ENCODE measurements around the gene STRAP. TPM values are rescaled to one million over a fixed set of nuclear protein-coding genes. Genes with fewer than 3 reads are reported as not detected.
A peak's percentile ranks its signal among the peaks of the same experiment; 100 is the strongest.

The STRAP gene
- total and polyA plus RNA-seq, 2 of the 4 experiments (the other 2 are of a cell fraction) = 82.1 to 98.1 TPM

- intact Hi-C loops (cut with micrococcal nuclease) = no loop called here
- no peak overlapping the region for H2BK120ac ChIP-seq (ENCODE audit: low read depth, low read length)
- no peak overlapping the region for H3K9ac ChIP-seq (ENCODE audit: low read depth, low read length)
- no peaks in the 10 kb centered on the region for H3K9me3 ChIP-seq (ENCODE audit: control insufficient read depth, insufficient read depth, low read length)
- POLR2A ChIA-PET (ENCODE audit: unreplicated experiment) = no interaction called here
- H3K27ac ChIP-seq (ENCODE audit: insufficient read depth, low read length) = no peak overlapping the region
- 15% methylated on average over 4 of the region's 9 CpGs; no CpG with 5 or more reads in 1 of the 2 experiments for WGBS, 2 experiments (ENCODE audit: extremely low coverage in 2 of 2, insufficient read length in 1 of 2)
- H2BK20ac ChIP-seq (ENCODE audit: low read depth, low read length) = no peak overlapping the region
- no peak overlapping the region for H2AK5ac ChIP-seq (ENCODE audit: low read depth, low read length)
- H3K4me2 ChIP-seq (ENCODE audit: low read depth, low read length) = no peak overlapping the region
- no peaks in the 10 kb centered on the region for H4K20me1 ChIP-seq (ENCODE audit: insufficient read depth, low read length)
- no peaks in the 10 kb centered on the region for H3K79me1 ChIP-seq (ENCODE audit: low read depth in 1 of 2, low read length in 2 of 2)
- no peak for TF ChIP-seq NFE2L2 (IDR thresholded peaks at IDR 0.05; ENCODE audit: low read depth, low read length)
- no peak for TF ChIP-seq CEBPB (IDR thresholded peaks at IDR 0.05; ENCODE audit: low read depth, low read length)
- TF ChIP-seq RCOR1 (IDR thresholded peaks at IDR 0.05; ENCODE audit: insufficient replicate concordance, low read length) = no peak
- no peak for TF ChIP-seq RAD21 (IDR thresholded peaks at IDR 0.05; ENCODE audit: low read length)
- no peak for TF ChIP-seq BHLHE40 (IDR thresholded peaks at IDR 0.05; ENCODE audit: low read depth, low read length)
- no peak for TF ChIP-seq CHD1 (IDR thresholded peaks at IDR 0.05; ENCODE audit: low read depth, low read length)
- TF ChIP-seq CTCF (conservative IDR thresholded peaks at IDR 0.05; ENCODE audit: low read depth, low read length) = no peak
- TF ChIP-seq MAZ (IDR thresholded peaks at IDR 0.05; ENCODE audit: borderline replicate concordance, low read depth, low read length) = no peak
- TF ChIP-seq MAFK (IDR thresholded peaks at IDR 0.05; ENCODE audit: low read depth, low read length) = no peak
- TF ChIP-seq MXI1 (IDR thresholded peaks at IDR 0.05; ENCODE audit: borderline replicate concordance, low read depth, low read length) = no peak
- no peak for TF ChIP-seq USF2 (IDR thresholded peaks at IDR 0.05; ENCODE audit: low read depth, low read length)
- no peak for TF ChIP-seq POLR2A (IDR thresholded peaks at IDR 0.05; ENCODE audit: low read depth, low read length)
- TF ChIP-seq, protein P1, sequence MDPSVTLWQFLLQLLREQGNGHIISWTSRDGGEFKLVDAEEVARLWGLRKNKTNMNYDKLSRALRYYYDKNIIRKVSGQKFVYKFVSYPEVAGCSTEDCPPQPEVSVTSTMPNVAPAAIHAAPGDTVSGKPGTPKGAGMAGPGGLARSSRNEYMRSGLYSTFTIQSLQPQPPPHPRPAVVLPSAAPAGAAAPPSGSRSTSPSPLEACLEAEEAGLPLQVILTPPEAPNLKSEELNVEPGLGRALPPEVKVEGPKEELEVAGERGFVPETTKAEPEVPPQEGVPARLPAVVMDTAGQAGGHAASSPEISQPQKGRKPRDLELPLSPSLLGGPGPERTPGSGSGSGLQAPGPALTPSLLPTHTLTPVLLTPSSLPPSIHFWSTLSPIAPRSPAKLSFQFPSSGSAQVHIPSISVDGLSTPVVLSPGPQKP (IDR thresholded peaks at IDR 0.05; ENCODE audit: borderline replicate concordance, low read depth, low read length) = no peak
- TF ChIP-seq FOS (IDR thresholded peaks at IDR 0.05; ENCODE audit: low read depth, low read length) = no peak
- TF ChIP-seq SMC3 (IDR thresholded peaks at IDR 0.05; ENCODE audit: low read depth, low read length) = no peak
- TF ChIP-seq RFX5 (IDR thresholded peaks at IDR 0.05; ENCODE audit: low read depth, low read length) = no peak
- H3K9me1 ChIP-seq (ENCODE audit: insufficient read depth, low read length) = peaks cover 3% of the 10 kb centered on the region; the same call in 1 of the 2 replicates
- H3K4me3 ChIP-seq (ENCODE audit: insufficient read depth, low read depth, low read length) = no peak overlapping the region
- no peak overlapping the region for H3K18ac ChIP-seq (ENCODE audit: low read depth, low read length)
- peak; percentile 29 for DNase-seq
- H2BK15ac ChIP-seq (ENCODE audit: low read depth, low read length) = no peak overlapping the region
- no peak overlapping the region for H3K56ac ChIP-seq (ENCODE audit: extremely low read depth, insufficient read depth, low read length)
- no peak overlapping the region for H3K14ac ChIP-seq (replicated peaks; ENCODE audit: low read depth, low read length)
- H3K23ac ChIP-seq (ENCODE audit: low read depth, low read length) = no peak overlapping the region
- H4K8ac ChIP-seq (ENCODE audit: low read depth in 2 of 2, low read length in 2 of 2) = no peak overlapping the region; a peak in 1 of 4 replicates
- CTCF ChIA-PET = interaction anchor here (0.8 to 1.1 kb wide), 2 partner anchors 35 to 279 kb away, joined by 3 to 5 read pairs; no protein-coding TSS in a partner anchor
- no peak overlapping the region for H2AK9ac ChIP-seq (replicated peaks; ENCODE audit: low read depth, low read length, poor library complexity)
- no TSS peak for BruUV-seq (replicated peaks)
- no peak overlapping the region for H4K91ac ChIP-seq (ENCODE audit: insufficient read depth, low read depth, low read length)
- ATAC-seq (ENCODE audit: low read depth) = peak; percentile 65
- in situ Hi-C loops (cut with MboI; ENCODE audit: low sequenced_read_pairs) = loop anchor here (10.0 kb wide), 1 partner anchor 329 kb away; no protein-coding TSS in a partner anchor
- no peak overlapping the region for H2BK5ac ChIP-seq (ENCODE audit: low read depth, low read length, poor library complexity, severe bottlenecking)
- H3K4ac ChIP-seq (ENCODE audit: low read depth, low read length) = no peak overlapping the region
- no peak overlapping the region for H4K5ac ChIP-seq (ENCODE audit: low read depth, low read length)
- H3K27me3 ChIP-seq (ENCODE audit: control insufficient read depth, insufficient read depth, low read length) = no peaks in the 10 kb centered on the region
- peaks cover 5% of the 10 kb centered on the region for H3K4me1 ChIP-seq (ENCODE audit: control insufficient read depth, insufficient read depth, low read length)
- no peaks in the 10 kb centered on the region for H3K36me3 ChIP-seq (ENCODE audit: control insufficient read depth, insufficient read depth, low read length)
- peak overlapping the region; percentile 39 for H2AFZ ChIP-seq (replicated peaks; ENCODE audit: low read length, poor library complexity)
- dilution Hi-C loops (cut with HindIII; ENCODE audit: low sequenced_read_pairs, unreplicated experiment) = no loop called here
Measured at GRCh38 chr12:15863372-15863771, 18.8 kb upstream of the STRAP start.

All from IMR-90 (cell line).